Lower leg skin (tissue), 3 donors: Measurements from ENCODE around the gene THAP9.

Experiments
- CTCF ChIP-seq, 3 donors: fragments of 450-650 bp; IDR thresholded peaks; one replicate each; pipeline ENCODE4 v1.5.1; 2016; ENCODE audit warnings: antibody characterized with exemption in 3 of 3, mild to moderate bottlenecking in 3 of 3, moderate library complexity in 2 of 3
- POLR2A ChIP-seq, 2 donors: fragments of 450-650 bp; IDR thresholded peaks; one replicate each; pipeline ENCODE4 v1.6.1; 2016 to 2017; ENCODE audit warnings: antibody characterized with exemption in 2 of 2, mild to moderate bottlenecking in 1 of 2, moderate library complexity in 1 of 2

- TF ChIP-seq CTCF (IDR thresholded peaks at IDR 0.05) = no peak
- TF ChIP-seq POLR2A (IDR thresholded peaks at IDR 0.05) = no peak
These were observed 65.2 kb downstream of the THAP9 start for GRCh38 chr4:82965763-82966162.
